Muscle of back (tissue), 11 donors: ENCODE results near the gene DBF4. TPM values are rescaled to one million over a fixed set of nuclear protein-coding genes. Genes with fewer than 3 reads are reported as not detected.
A peak's percentile ranks its signal among the peaks of the same experiment; 100 is the strongest.
"Not testable (repeated sequence)": the region's sequence is repeated elsewhere in the genome, so short reads cannot be mapped to it uniquely, and the experiment has no call there.

Source experiments
- DNase-seq, 3 donors: peaks; one replicate each; pipeline versions ENCODE4 v3.0.0 to v3.0.0-alpha.2; 2013
- polyA plus RNA-seq, 10 donors: library from polyadenylated mRNA; unstranded; fragments of 120-200 nt; gene quantifications; one replicate each; pipeline ENCODE4 v1.2.1, GENCODE V29; 2013; ENCODE audit not compliant: insufficient read length in 10 of 10

Gene DBF4
- polyA plus RNA-seq, 10 donors, result 7.9 to 17.6 (median 13.2) TPM

DNA sequence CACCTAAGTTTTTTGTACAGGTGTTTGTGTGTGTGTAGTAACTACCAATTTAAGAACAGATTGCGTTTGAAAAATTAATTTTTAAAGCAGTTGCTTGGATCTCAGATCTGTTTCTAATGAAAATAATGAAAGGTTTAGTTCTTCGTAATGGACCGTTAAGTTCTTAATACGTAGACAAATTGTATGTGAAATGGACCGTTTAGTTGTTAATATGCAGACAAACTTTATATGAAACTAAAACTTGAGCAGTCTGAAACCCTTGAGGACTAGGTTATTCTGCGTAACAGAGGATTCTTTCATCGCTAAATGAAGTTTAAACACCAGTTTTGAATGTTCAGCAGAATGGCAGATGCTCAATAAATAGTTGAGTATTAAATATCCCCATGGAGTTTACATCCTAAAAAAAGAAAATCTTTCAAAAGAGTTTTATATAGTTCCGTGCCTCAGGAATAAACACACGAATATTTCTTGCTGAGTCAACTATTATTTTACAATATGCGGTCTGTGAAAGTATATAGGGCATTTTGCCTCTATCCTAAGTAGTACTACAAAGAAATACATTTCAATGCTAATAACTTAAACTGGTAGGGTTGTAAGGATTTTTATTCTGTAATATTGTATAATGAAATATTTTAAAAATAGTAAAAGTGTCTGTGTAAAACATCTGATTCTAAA, 1.2 kb downstream of the DBF4 start:
- DNase-seq, result peak in 1 of 3 donors; percentile 45

DNA sequence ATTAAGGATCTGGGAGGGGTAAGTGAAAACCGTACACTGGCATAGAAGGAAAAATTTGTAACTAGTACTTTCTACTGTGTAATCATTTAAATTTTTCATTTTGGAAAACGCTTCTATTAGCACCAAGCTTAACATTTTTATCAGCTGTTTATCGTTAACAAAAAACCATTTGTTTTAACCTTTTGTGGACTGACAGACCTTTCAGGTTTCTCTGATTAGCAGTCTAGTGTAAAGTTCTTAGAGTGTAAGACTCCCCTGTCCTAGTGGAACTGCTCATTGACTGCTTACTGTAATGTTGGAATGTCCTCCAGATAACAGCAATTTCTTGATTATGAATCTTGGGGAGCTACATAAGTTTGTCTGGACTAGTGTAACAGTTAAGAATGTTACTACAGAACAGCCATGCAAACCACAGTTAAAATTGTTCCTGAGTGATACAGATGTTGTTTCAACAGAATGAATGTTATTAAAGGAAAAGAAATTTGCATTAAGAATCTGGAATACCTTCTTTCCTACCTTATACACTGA, 2.0 kb downstream of the DBF4 start:
- peak in 1 of 3 donors; percentile 8 for DNase-seq

- peak; percentile 60 to 86 (median 73) for DNase-seq
Observed at GRCh38 chr7:87882151-87882937, 6.1 kb downstream of the DBF4 start.

DNA sequence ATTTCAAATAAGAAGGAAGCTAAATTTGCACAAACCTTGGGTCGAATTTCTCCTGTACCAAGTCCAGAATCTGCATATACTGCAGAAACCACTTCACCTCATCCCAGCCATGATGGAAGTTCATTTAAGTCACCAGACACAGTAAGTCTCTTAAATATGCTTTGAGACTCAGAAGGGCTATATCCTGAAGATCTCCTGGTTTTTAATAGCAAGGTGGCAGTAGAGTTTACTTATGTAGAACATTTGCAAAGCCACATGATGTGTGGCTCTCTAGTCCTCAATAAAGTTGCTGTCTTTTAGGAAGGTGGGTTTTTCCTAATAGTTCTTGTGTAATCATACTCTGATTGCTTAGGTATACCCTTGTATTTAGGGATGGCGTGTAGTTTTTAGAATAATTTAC, 8.7 kb downstream of the DBF4 start:
- DNase-seq, result no peak

DNA sequence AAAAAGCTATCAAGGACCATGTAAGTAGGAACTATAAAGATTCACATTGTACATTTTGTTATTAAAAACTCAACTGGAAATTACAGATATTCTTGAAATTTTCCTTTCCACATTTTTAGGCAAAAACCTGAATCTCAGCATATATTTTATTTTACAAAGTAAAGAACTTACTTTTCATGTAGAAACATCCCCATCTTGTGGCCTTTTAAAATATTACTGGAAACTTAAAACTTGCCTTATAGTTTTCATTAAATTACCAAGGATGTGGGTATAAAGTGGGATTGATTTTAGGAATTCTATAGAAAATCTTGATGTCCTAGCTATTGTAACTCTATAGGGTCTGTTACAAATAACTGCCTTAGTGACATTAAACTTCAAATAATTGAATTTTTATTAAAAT, 10.6 kb downstream of the DBF4 start:
- peak in 2 of 3 donors; percentile 39 to 56 for DNase-seq

GRCh38 chr7:87895363-87895762, 19.1 kb downstream of the DBF4 start:
- no peak for DNase-seq

DNA sequence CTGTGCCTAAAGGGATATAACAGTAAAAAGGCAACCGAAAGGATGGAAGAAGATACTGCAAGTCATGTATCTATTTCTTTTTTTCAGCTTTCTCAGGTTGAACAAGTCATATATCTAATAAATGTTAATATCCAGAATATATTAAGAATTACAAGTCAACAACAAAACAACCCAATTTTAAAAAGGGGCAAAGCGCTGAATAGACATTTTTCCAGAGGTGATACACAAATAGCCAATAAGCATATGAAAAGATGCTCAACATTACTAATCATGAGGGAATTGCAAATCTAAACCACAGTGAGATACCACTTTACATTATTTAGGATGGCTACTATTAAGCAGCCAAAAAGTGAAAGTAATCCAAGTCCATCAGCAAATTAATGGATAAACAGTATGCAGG, 23.0 kb downstream of the DBF4 start:
- DNase-seq, result no peak

- DNase-seq, result peak in 1 of 3 donors; percentile 2
Observed at GRCh38 chr7:87907136-87907906, 31.0 kb downstream of the DBF4 start.

DNA sequence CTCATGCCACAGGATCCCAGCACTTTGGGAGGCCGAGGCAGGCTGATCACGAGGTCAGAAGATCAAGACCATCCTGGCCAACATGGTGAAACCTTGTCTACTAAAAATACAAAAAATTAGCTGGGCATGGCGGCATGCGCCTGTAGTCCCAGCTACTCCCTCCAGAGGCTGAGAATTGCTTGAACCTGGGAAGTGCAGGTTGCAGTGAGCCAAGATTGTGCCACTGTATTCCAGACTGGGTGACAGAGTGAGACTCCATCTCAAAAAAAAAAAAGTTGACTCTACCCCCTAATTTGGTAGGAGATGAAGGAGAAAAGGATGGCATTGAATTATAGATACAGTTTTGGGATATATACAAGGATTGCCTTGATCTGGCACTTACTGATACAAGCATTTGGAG, 32.5 kb downstream of the DBF4 start:
- not testable (repeated sequence) for DNase-seq

DNA sequence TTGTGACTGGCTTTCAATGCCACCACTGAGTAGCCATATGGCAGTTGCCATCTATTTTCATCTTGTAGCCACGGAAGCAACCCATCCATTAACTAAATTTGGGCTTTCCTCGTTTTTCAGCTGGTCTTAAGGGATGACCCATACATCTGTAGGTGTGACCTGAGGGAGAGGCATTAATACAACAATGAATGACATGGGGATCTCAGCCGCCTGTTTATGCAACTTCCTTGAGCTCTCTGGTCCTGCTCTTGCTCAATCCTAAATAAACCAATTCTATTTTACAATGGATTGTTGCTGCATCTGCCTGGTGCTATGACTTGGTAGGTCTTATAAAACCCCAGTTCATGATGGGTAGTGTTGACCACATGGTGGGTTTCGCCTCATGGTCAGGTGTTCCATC, 35.8 kb downstream of the DBF4 start:
- no peak for DNase-seq

DNA sequence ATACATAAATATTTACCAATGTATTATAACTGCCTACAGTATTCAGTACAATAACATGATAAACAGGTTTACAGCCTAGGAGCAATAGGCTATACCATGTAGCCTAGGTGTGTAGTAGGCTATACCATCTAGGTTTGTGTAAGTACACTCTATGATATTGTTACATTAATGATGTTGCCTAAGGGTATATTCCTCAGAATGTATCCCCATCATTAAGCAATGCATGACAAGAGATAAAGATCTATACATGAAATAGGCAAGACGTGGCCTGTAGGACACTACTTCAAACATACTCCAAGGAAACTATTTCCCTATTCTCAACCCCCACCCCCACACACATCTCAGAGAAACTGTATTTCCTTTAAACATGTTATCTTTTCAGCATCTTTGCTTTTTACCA, 42.4 kb downstream of the DBF4 start:
- DNase-seq, result no peak

- no peak for DNase-seq
Observed at GRCh38 chr7:87919875-87920274, 43.6 kb downstream of the DBF4 start.

DNA sequence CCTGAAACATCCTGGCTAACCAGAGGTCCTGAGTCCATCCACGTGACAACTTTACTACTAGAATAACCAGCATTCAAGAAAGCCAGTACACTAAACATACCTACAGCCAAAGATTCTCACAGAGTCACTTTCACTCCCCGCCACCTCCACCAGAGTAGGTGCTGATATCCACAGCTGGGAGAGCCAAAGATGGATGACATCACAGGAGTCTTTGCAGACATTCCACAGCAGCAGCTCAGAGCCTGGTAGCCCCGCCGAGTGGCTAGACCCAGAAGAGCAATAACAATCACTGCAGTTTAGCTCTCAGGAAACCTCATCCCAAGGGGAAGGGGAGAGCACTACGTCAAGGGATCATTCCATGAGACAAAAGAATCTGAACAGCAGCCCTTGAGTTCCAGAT, 44.3 kb downstream of the DBF4 start:
- DNase-seq, result no peak

DNA sequence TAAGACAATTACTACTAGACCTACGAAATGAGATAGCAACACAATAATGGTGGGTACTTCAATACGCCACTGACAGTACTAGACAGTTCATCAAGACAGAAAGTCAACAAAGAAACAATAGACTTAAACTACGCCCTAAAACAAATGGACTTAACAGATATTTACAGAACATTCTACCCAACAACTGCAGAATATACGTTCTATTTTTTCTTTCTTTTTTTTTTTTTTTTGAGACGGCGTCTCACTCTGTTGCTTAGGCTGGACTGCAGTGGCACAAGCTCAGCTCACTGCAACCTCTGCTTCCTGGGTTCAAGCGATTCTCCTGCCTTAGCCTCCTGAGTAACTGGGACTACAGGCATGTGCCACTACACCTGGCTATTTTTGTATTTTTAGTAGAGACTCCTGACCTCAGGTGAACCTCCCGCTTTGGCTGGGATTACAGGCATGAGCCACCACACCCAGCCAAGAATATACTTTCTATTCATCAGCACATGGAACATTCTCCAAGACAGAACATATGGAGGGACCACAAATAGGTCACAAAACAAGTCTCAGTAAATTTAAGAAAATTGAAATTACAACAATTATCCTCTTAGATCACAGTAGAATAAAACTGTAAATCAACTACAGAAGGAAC, 46.6 kb downstream of the DBF4 start:
- not testable (repeated sequence) for DNase-seq

DNA sequence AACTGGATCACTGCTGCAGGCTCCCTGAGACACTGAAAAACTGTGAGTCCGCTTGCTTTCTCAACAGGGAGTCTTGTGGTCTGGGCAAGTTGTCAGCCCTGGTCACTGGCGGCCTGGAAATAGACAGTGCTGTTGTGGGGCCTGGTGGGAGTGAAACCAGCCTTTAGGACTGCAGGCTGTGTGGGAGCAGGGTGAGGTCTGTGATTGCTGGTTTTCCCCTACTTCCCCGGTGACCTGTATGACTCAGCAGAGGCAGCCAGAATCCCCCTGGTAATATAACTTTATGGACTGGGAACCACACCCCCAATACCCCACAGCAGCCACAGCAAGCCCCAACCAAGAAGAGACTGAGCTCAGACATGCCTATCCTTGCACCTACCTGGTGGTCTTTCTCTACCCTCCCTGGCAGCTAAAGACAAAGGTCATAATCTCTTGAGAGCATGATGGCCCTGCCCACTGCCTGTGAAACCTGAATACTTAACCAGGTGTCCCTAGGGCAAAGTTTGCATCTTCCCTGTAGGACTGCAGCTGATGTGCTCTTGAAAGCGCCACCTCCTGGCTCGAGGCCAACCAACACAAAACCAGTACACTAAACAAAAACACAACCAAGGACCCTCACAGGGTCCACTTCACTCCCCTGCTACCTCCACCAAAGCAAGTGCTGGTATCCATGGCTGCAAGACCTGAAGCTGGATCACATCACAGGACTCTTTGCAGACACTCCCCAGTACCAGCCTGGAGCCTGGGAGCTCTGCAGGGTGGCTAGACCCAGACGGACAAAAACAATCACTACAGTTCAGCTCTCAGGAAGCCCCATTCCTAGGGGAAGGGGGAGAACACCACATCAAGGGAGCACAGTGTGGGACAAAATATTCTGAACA, 50.5 kb downstream of the DBF4 start:
- DNase-seq, result no peak

GRCh38 chr7:87933605-87933952, 57.3 kb downstream of the DBF4 start:
- no peak for DNase-seq

DNA sequence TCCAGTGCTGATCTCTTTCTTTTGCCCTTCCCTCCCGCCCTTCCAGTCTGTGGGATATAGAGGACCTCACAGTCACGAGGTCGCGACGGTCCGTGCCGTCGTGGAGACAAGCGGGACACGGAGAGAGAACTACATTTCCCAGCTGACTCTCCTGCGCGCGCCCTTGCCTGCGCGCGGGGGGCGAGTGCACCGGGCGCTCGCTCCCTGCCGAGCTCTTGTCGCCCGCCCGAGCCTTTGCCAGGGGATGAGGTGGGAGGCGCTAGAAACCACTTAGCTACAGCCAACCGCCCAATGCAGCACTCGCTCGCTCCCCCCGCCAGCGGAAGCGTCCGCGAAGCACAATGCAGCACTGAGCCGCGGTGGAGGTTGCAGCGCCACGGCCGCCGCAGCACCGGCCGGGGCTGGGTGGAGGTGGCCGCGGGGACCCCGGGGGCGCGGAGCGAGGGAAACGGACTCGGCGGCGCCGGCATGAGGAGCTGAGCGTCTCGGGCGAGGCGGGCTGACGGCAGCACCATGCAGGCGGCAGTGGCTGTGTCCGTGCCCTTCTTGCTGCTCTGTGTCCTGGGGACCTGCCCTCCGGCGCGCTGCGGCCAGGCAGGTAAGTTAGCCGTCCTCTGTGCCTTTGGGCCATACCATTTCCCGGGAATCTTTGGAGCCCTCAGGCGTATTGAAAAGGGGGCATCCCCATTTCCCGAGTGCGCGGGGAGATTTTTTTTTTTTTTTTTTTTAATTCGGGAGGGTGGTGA, 57.8 kb downstream of the DBF4 start, which contains the start of gene ADAM22:
Gene ADAM22 (plus strand): TSS at position 299 of the 746 bp plus-strand sequence. CDS start 215 bp downstream, at position 514.
- peak; percentile 83 to 96 (median 91) for DNase-seq

DNA sequence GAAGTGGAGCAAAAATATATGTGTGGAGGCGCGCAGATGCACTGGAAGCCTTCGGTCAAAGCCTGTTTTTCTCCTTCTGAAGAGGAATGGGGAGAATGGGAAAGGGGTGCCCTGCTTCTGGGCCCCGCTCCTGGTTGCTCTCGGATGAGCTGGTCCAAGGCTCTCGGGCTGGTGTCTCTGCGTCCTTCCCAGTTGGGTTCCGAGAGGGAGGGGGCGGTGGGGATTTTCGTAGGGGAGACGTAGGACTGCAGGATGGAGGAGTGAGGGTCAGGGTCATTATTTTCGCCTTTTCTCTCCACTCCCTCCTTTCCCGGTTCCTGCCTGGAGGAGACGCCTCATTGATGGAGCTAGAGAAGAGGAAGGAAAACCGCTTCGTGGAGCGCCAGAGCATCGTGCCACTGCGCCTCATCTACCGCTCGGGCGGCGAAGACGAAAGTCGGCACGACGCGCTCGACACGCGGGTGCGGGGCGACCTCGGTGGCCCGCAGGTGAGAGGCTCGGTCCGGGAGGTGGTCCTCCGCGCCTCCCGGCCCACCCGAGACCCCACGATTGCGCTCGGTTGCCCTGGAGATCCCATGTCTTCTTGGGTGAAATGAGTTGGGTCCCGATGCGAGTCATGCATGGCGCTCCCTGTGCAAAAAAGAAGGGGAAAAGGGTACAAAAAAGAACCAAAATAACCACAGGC, 58.5 kb downstream of the DBF4 start:
- peak; percentile 11 to 71 (median 19) for DNase-seq

DNA sequence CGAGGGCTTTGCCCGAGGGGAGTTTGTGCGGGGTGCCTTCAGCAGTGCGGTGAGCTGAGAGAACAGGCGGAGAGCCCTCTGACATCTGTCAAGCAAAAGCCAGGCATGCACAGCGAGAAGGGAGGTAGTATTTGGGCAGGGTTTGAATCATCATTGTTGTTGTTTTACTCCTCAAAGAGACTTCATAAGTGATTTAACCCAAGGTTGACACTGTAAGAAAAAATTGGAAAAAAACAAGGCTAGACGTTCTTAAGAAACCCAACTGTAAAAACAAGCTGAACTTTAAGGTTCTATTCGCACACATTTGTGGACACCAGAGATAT, 59.1 kb downstream of the DBF4 start:
- no peak for DNase-seq

DNA sequence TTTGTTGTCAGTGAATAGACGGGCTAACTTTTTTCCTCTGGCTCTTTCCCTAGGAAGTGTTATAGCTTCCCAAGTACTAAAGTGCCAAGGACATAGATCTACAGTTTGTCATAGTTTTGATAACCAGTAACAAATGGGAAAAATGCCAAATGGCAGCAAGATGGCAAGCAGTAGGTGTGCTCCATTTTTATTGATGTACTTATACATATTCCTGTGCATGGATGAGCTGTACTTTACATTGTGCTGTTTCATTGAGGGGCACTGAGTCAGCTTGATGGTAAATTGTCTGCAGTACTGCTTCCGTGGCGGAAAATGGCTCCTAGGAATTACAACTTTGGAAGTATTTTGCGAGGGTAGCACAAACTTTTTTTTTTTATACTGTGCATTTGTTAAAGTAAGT, 64.8 kb downstream of the DBF4 start:
- no peak for DNase-seq
